Measurements from ENCODE around the gene CTDSP2.

The CTDSP2 gene

DNA sequence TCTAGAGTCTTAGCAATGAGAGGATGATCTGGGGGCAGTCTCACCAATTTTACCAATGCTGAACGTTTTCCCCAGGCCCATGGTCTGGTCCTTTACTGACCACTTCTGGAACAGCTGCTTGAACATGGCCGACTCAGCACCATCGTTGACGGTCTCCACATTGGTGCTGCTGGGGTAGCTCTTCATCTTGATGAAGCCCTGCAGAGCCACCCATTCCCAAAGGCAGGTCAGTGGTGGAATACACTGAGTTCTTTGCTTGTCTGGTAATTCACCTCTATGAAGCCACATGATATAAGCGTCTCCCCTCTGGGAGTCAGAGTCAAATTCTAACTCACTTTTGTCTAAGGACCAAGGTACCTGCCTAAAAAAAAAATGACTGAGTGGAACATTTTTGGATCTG is 38.2 kb downstream of the CTDSP2 start:
- Histone ChIP-seq H3K27ac (ENCODE audit: low read depth, low read length) (no peak overlapping the region), H3K36me3 (ENCODE audit: low read length) (no peaks in the 10 kb centered on the region), H4K20me1 (ENCODE audit: low read depth, low read length) (no peaks in the 10 kb centered on the region), H3K9ac (ENCODE audit: low read length) (no peak overlapping the region), H3K4me2 (ENCODE audit: low read depth, low read length, poor library complexity, severe bottlenecking) (no peak overlapping the region), H2AFZ (ENCODE audit: low read depth, low read length, severe bottlenecking) (no peak overlapping the region), H3F3A (ENCODE audit: insufficient read depth) (no peaks in the 10 kb centered on the region), H3K79me2 (ENCODE audit: insufficient read depth, low read length) (no peaks in the 10 kb centered on the region), H3K27me3 (ENCODE audit: low read length) (no peaks in the 10 kb centered on the region), H3K9me2 (replicated peaks; ENCODE audit: insufficient read depth, low read length) (no peaks in the 10 kb centered on the region), H3K9me3 (ENCODE audit: insufficient read depth, low read length) (no peaks in the 10 kb centered on the region), H3K4me3 (ENCODE audit: insufficient read depth, low read length, poor library complexity, severe bottlenecking) (no peak overlapping the region)
- TF ChIP-seq, protein P1, sequence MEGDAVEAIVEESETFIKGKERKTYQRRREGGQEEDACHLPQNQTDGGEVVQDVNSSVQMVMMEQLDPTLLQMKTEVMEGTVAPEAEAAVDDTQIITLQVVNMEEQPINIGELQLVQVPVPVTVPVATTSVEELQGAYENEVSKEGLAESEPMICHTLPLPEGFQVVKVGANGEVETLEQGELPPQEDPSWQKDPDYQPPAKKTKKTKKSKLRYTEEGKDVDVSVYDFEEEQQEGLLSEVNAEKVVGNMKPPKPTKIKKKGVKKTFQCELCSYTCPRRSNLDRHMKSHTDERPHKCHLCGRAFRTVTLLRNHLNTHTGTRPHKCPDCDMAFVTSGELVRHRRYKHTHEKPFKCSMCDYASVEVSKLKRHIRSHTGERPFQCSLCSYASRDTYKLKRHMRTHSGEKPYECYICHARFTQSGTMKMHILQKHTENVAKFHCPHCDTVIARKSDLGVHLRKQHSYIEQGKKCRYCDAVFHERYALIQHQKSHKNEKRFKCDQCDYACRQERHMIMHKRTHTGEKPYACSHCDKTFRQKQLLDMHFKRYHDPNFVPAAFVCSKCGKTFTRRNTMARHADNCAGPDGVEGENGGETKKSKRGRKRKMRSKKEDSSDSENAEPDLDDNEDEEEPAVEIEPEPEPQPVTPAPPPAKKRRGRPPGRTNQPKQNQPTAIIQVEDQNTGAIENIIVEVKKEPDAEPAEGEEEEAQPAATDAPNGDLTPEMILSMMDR (IDR thresholded peaks at IDR 0.05; ENCODE audit: insufficient read depth, low read length, poor library complexity, severe bottlenecking), result no peak
- TF ChIP-seq EZH2phosphoT487 (conservative IDR thresholded peaks at IDR 0.05; ENCODE audit: low read length), result no peak

DNA sequence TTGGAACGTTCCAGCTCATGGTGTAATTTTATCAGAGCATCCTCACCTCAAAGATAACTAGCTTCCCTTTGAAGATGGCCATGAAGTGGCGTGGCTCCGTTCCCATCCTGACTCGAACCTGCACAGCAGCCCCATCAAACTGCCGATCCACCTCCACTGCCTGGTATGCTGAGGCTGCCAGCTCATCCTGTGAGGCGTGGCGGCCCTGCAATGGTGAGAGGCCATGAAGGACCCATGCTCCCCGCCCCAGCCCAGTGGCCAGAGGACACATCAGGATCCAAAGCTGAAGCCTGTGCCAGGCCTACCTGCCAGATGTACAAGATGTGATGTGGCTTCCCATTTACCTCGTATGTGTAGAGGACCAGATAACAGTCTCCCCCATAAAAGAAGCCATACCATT is 39.2 kb downstream of the CTDSP2 start:
- H3K36me3 ChIP-seq (ENCODE audit: low read length), result no peaks in the 10 kb centered on the region
- H3K79me2 ChIP-seq (ENCODE audit: insufficient read depth, low read length), result no peaks in the 10 kb centered on the region
- H3K9ac ChIP-seq (ENCODE audit: low read length), result no peak overlapping the region
- H3K4me2 ChIP-seq (ENCODE audit: low read depth, low read length, poor library complexity, severe bottlenecking), result no peak overlapping the region
- no peak for TF ChIP-seq EZH2phosphoT487 (conservative IDR thresholded peaks at IDR 0.05; ENCODE audit: low read length)
- TF ChIP-seq, protein P1 (IDR thresholded peaks at IDR 0.05; ENCODE audit: insufficient read depth, low read length, poor library complexity, severe bottlenecking), result no peak
- no peaks in the 10 kb centered on the region for H3K9me3 ChIP-seq (ENCODE audit: insufficient read depth, low read length)
- H4K20me1 ChIP-seq (ENCODE audit: low read depth, low read length), result no peaks in the 10 kb centered on the region
- no peak overlapping the region for H3K4me3 ChIP-seq (ENCODE audit: insufficient read depth, low read length, poor library complexity, severe bottlenecking)
- no peaks in the 10 kb centered on the region for H3F3A ChIP-seq (ENCODE audit: insufficient read depth)
- H2AFZ ChIP-seq (ENCODE audit: low read depth, low read length, severe bottlenecking), result no peak overlapping the region
- H3K27ac ChIP-seq (ENCODE audit: low read depth, low read length), result no peak overlapping the region
- H3K27me3 ChIP-seq (ENCODE audit: low read length), result no peaks in the 10 kb centered on the region
- H3K9me2 ChIP-seq (replicated peaks; ENCODE audit: insufficient read depth, low read length), result no peaks in the 10 kb centered on the region

DNA sequence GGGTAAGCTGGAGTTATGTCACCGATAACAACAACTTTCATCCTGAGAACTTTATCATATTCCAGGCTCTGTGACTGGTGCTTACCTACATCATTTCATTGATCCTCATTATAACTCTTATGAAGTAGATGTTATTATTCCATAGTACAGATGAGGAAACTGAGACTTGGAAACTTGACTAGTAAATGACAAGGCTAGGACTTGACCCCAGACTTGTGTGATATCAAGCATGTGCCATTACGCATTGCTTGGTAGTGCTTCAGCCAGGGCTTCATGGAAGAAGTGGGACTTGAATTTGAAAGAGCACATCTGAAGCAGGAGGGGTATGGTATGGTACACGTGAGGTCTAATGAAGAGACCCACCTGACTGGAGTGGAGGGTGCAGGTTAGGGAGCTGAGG is 39.9 kb downstream of the CTDSP2 start:
- no peaks in the 10 kb centered on the region for H3K27me3 ChIP-seq (ENCODE audit: low read length)
- H2AFZ ChIP-seq (ENCODE audit: low read depth, low read length, severe bottlenecking), result no peak overlapping the region
- no peak overlapping the region for H3K27ac ChIP-seq (ENCODE audit: low read depth, low read length)
- no peaks in the 10 kb centered on the region for H3K9me2 ChIP-seq (replicated peaks; ENCODE audit: insufficient read depth, low read length)
- H3K9me3 ChIP-seq (ENCODE audit: insufficient read depth, low read length), result no peaks in the 10 kb centered on the region
- no peaks in the 10 kb centered on the region for H3F3A ChIP-seq (ENCODE audit: insufficient read depth)
- TF ChIP-seq, protein P1 (IDR thresholded peaks at IDR 0.05; ENCODE audit: insufficient read depth, low read length, poor library complexity, severe bottlenecking), result no peak
- TF ChIP-seq EZH2phosphoT487 (conservative IDR thresholded peaks at IDR 0.05; ENCODE audit: low read length), result no peak
- H3K9ac ChIP-seq (ENCODE audit: low read length), result no peak overlapping the region
- no peak overlapping the region for H3K4me2 ChIP-seq (ENCODE audit: low read depth, low read length, poor library complexity, severe bottlenecking)
- no peaks in the 10 kb centered on the region for H4K20me1 ChIP-seq (ENCODE audit: low read depth, low read length)
- no peaks in the 10 kb centered on the region for H3K36me3 ChIP-seq (ENCODE audit: low read length)
- H3K79me2 ChIP-seq (ENCODE audit: insufficient read depth, low read length), result no peaks in the 10 kb centered on the region
- H3K4me3 ChIP-seq (ENCODE audit: insufficient read depth, low read length, poor library complexity, severe bottlenecking), result no peak overlapping the region

Data from SU-DHL-6 (cell line).